Ishikawa (cell line): ENCODE measurements around the gene TULP3.

Experiments
- CEBPB ChIP-seq: IDR thresholded peaks from 2 replicates; pipeline ENCODE4 v1.6.1; 2012
- CREB1 ChIP-seq: IDR thresholded peaks from 2 replicates; pipeline ENCODE4 v1.6.1; 2012; ENCODE audit warnings: low read depth
- EGR1 ChIP-seq: IDR thresholded peaks from 2 replicates; pipeline ENCODE4 v1.6.1; 2012
- EP300 ChIP-seq: IDR thresholded peaks from 2 replicates; pipeline ENCODE4 v1.6.1; 2012; ENCODE audit warnings: borderline replicate concordance
- FOXM1 ChIP-seq: IDR thresholded peaks from 2 replicates; pipeline ENCODE4 v1.6.1; 2012; ENCODE audit warnings: low read depth, borderline replicate concordance
- MAX ChIP-seq: IDR thresholded peaks from 2 replicates; pipeline ENCODE4 v1.6.1; 2012
- NFIC ChIP-seq: IDR thresholded peaks from 2 replicates; pipeline ENCODE4 v1.6.1; 2012
- RAD21 ChIP-seq: IDR thresholded peaks from 2 replicates; pipeline ENCODE4 v1.6.1; 2012; ENCODE audit warnings: low read depth
- TAF1 ChIP-seq: IDR thresholded peaks from 2 replicates; pipeline ENCODE4 v1.6.1; 2012; ENCODE audit warnings: low read depth, mild to moderate bottlenecking
- TCF12 ChIP-seq: IDR thresholded peaks from 2 replicates; pipeline ENCODE4 v1.6.1; 2012; ENCODE audit warnings: low read depth
- TEAD4 ChIP-seq: IDR thresholded peaks from 2 replicates; pipeline ENCODE4 v1.6.1; 2012
- USF1 ChIP-seq: IDR thresholded peaks from 2 replicates; pipeline ENCODE4 v1.6.1; 2012
- YY1 ChIP-seq: IDR thresholded peaks from 2 replicates; pipeline ENCODE4 v1.6.1; 2012; ENCODE audit warnings: low read depth
- ZBTB7A ChIP-seq: IDR thresholded peaks from 2 replicates; pipeline ENCODE4 v1.6.1; 2012; ENCODE audit warnings: low read depth
- TF ChIP-seq, protein P1 (sequence below): IDR thresholded peaks from 2 replicates; pipeline ENCODE4 v1.6.1; 2012; ENCODE audit warnings: low read depth, mild to moderate bottlenecking

TULP3 gene

GRCh38 chr12:2941524-2941923 lies 50.8 kb downstream of the TULP3 start:
- no peak for TF ChIP-seq CEBPB
- TF ChIP-seq TAF1, result no peak
- TF ChIP-seq, protein P1, sequence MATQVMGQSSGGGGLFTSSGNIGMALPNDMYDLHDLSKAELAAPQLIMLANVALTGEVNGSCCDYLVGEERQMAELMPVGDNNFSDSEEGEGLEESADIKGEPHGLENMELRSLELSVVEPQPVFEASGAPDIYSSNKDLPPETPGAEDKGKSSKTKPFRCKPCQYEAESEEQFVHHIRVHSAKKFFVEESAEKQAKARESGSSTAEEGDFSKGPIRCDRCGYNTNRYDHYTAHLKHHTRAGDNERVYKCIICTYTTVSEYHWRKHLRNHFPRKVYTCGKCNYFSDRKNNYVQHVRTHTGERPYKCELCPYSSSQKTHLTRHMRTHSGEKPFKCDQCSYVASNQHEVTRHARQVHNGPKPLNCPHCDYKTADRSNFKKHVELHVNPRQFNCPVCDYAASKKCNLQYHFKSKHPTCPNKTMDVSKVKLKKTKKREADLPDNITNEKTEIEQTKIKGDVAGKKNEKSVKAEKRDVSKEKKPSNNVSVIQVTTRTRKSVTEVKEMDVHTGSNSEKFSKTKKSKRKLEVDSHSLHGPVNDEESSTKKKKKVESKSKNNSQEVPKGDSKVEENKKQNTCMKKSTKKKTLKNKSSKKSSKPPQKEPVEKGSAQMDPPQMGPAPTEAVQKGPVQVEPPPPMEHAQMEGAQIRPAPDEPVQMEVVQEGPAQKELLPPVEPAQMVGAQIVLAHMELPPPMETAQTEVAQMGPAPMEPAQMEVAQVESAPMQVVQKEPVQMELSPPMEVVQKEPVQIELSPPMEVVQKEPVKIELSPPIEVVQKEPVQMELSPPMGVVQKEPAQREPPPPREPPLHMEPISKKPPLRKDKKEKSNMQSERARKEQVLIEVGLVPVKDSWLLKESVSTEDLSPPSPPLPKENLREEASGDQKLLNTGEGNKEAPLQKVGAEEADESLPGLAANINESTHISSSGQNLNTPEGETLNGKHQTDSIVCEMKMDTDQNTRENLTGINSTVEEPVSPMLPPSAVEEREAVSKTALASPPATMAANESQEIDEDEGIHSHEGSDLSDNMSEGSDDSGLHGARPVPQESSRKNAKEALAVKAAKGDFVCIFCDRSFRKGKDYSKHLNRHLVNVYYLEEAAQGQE, result no peak
- TF ChIP-seq FOXM1, result no peak
- TF ChIP-seq EGR1, result no peak
- TF ChIP-seq YY1, result no peak
- no peak for TF ChIP-seq USF1
- no peak for TF ChIP-seq ZBTB7A
- TF ChIP-seq CREB1, result no peak
- TF ChIP-seq TCF12, result no peak
- TF ChIP-seq TEAD4, result no peak

GRCh38 chr12:2944401-2945047 lies 53.8 kb downstream of the TULP3 start:
- TF ChIP-seq USF1 (peak; percentile 75), TCF12 (no peak), MAX (peak; percentile 82), TEAD4 (peak; percentile 79), RAD21 (peak; percentile 95)

- TF ChIP-seq FOXM1 (no peak), YY1 (no peak), MAX (no peak), USF1 (no peak), EGR1 (no peak), TCF12 (no peak), CEBPB (no peak), RAD21 (no peak), CREB1 (no peak), EP300 (no peak), ZBTB7A (no peak), TAF1 (no peak), TEAD4 (no peak), NFIC (no peak)
- TF ChIP-seq, protein P1, result no peak
Observed at GRCh38 chr12:2949411-2949810, 58.7 kb downstream of the TULP3 start.

- no peak for TF ChIP-seq TAF1
- no peak for TF ChIP-seq CREB1
Observed at GRCh38 chr12:2955888-2956287, 65.2 kb downstream of the TULP3 start.

GRCh38 chr12:2957816-2958431 lies 67.2 kb downstream of the TULP3 start:
- TF ChIP-seq TEAD4 (no peak), TCF12 (no peak), YY1 (no peak), EP300 (no peak), CEBPB (no peak), FOXM1 (no peak), NFIC (no peak), MAX (no peak), EGR1 (no peak)
- TF ChIP-seq, protein P1, result no peak
